HG03280 (cell line): Measurements from ENCODE around the gene THAP4.

Source experiments
- ATAC-seq: cut with Tn5 transposase; IDR thresholded peaks from one replicate; pipeline ENCODE4 v1.9.1; 2021; ENCODE audit warnings: mild to moderate bottlenecking, moderate library complexity; ENCODE audit not compliant: unreplicated experiment

The THAP4 gene

DNA sequence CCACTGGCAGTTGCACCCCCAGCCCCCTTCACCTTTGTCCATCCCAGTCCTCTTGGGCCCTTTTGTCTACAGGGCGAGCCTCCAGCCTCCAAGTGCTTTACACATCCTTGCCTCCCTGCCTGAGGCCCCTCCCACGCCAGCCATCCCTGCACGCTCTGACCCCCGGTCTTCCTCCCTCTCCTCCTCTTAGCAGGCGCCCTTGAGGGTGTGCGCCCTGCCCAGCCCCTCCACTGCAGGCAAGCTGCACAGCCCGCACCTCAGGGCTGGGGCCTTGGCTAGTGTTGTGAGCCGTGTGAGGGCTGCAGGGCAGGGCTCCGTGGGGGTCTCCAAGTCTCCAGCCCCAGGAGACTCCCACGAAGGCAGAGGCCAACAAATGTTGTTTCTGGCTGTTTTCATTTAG, 71.5 kb downstream of the THAP4 start:
- ATAC-seq, result no peak

DNA sequence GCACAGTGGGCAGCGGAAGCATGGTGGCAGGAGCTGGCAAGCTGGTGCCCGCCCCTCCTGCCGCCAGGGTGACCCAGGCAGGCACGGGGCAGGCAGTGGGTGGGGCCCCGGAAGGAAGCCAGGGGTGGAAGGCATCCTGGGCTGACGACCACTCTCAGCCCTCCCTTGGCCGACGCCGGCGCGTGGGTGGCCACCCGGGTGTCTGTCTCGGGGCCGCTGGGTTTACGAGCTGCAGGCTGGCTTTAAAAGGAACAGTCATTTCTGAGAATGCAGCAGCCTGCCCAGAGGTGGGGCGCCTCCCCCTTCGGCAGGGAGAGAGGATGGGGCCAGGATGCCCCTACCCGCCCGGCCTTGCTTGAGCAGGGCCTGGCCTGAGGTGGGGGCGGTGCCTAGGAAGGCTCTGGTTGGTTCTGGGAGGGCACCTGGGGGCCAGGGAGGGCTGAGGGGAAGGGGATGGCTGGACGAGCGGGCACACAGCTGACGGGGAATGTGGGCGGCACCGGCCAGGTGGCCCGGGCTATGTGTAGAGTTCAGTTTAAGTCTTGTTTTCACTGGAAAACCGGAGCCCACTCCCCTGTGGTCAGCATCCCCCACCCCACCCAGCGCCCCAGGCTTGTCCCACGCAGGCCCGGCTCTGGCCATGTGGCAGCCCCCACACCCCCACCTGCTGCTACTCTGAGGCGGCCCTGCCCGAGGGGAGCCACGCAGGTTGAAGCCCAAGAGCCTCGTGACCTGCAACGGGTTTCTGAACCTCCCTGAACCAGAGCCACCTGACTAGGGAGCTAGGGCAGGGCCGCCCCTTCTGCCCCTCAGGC, 72.2 kb downstream of the THAP4 start:
- no peak for ATAC-seq

DNA sequence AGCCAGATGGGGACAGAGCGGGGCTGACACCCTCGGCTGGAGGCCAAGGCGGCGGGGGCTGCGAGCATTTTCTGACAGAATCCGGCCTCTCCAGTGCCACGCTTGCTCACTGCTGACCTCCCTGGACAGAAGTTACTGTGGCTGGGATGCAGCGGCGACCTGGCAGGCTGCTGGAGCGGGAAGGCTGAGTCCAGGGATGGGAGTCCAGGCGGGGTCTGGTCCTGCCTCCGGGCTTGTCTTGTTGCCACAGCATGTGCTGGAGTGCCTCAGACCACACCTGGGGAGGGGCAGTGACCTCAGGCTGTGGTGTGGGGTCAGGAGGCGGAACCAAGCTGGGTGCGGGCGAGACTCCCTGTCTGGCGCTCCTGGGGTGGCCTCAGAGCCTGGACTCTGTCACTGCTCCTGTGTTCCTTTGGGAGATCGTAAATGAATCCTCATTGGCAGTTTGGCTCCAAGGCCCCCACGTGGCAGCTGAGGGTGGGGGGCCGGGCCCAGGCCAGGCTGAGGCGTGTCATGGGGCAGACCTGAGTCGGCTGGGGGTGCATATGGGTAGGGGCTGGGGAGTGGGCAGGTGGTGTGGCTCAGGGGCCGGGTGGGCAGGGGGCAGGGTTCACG, 72.9 kb downstream of the THAP4 start:
- no peak for ATAC-seq

DNA sequence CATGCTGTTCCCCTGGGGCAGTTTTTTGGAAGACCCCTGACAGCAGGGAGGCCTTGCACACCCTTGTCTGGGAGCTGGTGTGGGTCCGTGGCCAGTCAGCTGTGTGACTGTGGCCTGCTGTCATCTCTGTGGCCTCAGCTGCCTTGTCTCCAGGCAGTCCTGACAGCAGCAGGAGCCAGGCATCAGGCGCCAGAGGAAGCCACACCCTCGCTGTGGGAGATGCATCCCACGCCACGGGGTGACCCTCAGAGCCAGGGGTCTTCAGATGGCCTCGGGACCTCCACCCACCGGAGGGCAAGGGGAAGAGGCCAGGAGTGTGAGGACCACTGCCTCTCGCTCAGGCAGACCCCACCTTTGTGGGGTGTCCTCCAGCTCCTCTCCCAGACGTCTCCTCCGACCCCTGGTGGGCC, 73.4 kb downstream of the THAP4 start:
- no peak for ATAC-seq

DNA sequence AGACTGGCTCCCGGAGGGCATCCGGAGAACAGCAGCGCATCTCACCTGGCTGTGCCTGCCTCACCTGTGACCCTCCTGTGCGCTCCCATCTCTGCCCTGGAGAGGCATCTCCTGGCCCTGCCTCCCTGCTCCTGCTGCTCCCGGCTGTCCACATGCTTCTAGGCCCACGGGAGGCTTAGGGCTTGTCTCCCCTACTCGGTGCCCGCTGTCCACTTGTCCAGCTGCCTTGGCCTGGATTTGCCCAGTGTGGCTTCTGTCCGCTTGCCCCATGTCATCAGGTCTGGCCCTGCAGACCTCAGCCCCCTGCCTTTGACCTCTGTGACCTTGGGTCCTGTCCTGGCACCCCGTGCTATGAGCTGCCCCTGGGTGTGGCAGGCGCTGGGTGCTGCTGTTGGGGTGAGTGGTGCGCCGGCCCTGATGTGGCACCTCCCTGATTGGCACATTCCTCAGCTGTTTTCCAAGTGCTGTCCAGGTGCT, 73.9 kb downstream of the THAP4 start:
- ATAC-seq, result no peak

DNA sequence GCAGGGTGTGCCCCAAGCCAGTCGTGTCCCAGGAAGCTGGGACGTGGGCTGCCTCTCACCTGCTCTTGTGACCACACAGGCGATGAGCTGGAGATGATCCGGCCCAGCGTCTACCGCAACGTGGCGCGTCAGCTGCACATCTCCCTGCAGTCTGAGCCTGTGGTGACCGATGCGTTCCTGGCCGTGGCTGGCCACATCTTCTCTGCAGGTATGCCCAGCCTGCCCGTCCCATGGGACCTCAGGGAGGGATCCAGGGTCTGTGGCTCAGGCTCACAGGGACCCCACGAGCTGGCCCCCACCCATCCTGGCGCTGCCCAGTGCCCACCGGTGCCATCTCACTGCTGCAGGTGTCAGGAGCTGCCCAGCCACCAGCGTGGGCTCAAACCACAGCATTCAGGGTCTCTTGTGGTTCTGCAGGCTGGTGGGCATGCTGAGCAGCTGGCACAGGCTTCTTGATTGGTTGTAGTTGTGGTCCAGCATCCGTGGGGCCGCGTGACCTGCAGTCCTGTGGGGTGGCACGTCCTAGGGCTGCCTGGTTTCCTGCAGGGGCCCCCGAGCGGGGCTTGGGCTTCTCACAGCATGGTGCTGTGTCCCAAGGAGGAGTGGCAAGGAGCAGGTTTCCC, 74.6 kb downstream of the THAP4 start:
- ATAC-seq, result no peak

DNA sequence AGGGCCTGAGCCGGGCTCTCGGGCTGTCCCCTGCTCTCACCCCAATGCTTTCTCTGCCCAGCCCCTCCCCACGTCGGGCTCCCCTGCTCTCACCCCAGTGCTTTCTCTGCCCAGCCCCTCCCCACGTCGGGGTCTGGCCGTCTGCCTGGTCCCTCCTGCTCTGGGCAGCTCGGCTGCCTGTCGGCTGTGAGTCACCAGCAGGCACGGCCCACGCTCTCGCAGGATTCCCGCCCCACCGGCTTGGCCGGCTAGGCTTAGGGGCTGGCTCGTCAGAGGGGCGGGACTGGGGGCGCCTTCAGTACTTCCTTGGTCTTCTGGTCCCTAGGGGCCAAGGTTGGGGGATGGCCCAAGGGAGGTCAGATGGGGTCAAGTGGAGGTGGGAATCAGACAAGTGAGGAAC, 75.1 kb downstream of the THAP4 start:
- ATAC-seq, result no peak

DNA sequence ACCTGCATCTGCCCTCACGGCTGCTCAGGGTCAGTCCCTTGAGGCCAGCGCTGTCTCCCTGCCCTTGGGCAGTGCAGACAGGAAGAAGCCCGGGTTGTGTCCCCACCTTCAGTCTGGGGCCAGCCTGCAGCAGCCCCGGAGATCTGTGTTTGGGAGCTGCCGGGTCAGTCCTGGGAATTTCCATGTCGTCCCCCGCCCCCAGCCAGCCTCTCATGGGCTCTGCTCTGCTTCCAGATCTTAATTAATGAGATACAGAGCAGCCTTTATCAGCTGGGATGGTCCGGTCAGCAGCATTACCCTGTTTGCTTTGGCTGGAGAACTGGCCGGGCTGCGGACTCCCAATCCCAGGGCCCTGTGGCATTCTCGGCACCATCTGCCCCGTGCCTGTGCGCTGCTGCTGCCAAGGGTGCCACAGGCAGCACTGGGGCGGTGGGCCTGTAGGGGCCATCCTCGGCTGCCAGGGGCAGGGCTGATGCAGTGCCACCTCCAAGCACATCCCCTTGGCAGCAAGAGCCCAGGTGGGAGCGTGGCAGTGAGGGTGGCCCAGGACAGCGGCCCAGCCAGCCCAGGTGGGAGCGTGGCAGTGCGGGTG, 76.0 kb downstream of the THAP4 start:
- no peak for ATAC-seq

DNA sequence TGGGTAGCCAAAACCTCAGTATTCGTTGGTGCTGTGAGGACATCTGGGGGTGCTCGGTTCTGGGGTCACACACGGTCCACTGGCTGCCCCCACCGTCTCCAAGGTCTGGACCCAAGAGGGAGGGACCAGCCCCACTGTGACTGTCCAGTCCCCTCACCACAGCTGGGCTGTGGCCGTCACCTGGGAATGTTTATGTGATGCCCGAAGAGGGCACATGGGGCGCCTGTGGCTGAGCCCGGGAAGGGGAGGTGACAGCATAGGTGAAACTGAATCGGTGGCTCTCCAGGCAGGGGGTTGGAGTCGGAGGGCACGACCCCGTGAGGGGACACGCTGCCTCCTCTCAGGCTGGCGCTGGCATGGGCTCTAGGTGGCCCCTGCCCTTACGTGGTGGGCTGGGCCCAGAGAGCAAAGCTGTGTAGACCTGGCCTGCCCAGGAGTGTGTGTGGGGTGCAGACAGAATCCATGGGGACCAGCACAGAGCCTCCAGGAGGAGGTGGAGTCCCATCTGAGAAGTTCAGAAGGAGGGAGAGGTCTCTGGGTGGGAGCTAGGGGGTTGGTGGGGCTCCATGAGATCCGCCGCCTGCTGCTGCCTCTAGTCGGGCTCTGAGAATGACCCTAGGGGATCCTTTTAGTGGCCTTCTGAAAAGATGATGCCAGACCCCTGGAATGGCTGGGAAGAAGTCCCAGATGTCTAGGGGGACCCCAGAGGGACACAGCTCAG, 76.6 kb downstream of the THAP4 start:
- no peak for ATAC-seq

DNA sequence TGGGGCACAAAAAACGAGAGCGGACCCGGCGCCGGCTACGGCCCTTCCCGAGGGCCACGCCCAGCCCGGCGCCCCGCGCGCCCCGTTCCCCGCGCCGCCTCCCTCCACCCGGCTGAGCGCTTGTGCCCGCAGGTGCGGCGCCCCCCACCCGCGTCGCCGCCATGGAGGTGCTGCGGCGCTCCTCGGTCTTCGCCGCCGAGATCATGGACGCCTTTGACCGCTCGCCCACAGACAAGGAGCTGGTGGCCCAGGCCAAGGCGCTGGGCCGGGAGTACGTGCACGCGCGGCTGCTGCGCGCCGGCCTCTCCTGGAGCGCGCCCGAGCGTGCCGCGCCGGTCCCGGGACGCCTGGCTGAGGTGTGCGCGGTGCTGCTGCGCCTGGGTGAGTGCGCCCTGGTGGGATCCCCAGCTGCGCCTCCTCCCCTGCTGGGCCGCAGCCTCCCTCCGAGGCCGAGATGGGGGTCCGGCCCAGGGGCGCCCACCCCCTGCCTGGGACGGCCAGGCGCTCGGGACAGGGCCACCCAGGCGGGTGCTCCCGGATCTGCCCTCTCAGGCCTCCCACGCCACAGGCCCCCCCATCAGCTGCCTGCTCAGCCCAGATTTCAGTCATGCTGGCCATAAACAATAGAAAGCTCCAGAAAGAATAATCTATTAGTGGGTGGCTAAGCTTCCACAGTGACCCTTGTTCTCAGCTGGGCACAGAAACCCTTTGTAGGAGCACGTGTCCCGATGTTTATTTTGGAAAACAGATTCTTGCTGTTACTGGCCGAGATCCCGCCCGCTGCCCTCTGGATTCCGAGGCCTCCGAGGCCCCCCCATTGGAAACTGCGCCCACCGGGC, 77.4 kb downstream of the THAP4 start:
- ATAC-seq, result no peak

DNA sequence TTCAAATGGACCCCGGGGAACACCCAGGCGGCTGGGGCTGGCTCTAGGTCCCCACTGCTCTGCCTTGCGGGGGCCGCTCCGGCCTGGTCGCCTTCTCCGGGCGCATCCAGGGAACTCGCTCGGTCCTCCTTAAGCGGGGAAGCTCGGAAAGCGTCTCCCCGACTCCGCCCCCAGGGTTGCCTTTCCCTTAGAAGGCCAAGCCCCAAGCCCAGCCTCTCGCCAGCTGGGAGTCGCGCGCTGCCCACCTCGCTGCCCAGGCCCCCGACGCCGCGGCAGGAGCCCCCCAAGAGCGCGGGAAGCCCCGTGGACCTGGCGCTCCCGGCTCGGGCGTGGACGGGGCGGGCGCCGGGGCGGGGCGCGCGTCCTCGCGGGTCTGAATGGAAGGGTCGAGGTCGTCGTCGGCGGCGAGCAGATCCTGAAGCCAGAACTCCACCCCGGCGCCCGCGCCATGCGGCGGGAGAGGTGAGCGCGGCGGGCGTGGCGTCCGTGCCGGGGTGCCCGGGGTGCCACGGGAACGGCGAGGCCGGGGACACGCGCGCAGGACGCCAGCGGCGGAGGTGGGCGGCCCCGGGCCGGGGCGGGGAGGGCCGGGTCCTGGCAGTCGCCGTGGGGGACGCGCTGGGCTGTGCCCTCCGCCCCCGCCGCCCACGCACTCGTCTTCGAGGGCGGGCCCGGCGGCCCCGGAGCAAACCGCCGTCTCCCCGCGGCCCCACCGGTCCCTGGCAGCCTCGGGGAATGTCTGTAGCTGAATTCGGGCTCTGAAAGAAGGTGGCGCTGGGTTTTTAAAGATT, 78.2 kb downstream of the THAP4 start, which contains the start of gene BOK:
Gene BOK, plus strand, starts transcription at position 214 of the 791 bp plus-strand sequence. CDS start 739 bp downstream, outside the sequence.
- ATAC-seq, result no peak

DNA sequence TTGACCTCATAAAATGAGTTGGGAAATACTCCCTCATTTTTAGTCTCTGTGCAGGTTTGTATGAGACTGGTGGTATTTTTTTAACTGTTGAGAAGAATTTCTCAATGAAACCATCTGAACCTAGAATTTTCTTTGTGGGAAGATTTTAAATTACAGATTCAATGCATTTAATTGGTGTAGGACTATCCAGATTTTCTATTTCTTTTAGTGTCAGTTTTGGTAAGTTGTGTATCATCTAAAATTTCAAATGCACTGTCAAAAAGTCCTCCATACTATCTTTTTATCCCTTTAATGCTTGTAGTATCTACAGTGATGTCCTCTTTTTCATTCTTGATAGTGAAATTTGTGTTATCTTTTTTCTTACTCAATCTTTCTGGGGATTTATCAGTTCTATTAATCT, 80.2 kb downstream of the THAP4 start:
- ATAC-seq, result no peak

DNA sequence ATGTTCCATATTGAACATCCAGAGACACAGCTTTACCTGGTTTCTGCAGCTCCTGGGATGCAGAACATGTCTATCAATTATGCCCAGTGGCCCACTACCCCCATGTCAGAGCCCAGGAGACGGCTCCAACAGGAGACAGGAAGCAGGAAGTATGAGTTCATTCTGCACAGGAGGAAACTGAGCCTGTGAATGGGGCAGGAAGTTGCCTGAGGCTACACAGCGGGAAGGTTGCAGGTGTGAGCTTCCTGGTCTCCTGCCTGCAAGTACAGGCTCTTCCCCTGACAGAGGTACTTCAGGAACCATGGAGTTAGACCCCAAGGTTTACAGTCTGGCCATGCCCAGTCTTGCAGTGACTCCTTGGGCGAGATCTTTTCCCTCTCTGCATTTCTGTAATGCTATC, 81.2 kb downstream of the THAP4 start:
- ATAC-seq, result no peak

DNA sequence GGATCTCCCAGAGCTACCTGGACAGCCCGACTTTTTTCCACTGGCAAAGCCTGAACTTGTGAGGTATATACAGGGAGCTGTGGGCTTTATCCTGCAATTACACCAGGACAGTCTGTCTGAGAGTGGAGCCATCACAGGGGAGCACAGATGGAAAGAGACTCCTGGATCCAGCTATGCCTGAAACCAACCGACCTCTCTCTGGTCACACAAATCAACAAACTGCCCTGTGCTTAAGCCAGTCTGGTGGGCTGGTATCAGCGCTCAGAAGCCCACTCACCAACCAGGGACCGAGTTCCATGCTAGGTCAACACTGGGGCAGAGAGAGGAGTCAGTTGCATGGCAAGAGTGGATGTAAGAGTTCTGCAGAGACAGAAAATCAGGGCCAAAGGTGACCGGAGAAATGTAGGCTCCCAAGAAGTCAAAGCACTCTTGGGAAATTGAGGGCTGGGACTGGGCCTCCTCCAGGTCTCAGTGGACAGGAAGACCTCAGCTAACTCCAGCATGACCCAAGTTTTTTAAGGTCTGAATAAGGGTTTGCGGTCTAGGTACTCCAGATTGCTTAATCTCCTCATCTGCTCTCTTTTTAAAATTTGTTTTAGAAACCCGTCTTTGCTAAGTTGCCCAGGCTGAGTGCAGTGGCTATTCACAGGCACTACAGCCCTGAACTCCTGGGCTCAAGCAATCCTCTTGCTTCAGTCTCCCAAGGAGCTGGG, 82.2 kb downstream of the THAP4 start:
- ATAC-seq, result no peak

DNA sequence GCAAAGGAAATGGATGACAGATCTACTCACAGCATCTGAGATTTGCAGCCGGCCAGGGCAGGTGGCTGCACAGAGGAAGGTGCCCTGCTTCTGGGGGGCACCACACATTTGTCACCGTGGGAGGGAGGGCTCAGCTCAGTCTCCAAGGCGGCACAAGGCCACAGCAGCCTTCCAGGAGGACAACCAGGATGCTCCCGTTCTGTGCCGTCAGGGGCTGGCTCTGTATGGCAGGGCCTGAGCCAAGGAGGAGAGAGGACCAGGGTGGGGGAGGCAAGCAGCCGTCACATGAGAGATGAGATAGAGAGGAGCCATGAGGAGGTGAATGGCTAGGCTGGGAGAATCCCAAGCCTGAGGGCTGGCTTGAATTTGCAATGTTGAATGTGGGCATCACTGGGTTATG, 83.0 kb downstream of the THAP4 start:
- ATAC-seq, result no peak

DNA sequence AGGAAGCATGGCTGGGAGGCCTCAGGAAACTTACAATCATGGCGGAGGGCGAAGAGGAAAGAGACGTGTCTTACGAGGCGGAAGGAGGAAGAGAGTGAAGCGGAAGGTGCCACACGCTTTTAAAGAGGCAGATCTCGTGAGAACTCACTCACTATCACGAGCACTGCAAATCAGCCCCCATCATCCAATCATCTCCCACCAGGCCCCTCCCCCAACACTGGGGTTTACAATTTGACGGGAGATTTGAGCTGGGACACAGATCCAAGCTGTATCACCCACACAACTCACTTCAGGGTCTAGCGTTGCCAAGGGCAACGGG, 83.5 kb downstream of the THAP4 start:
- no peak for ATAC-seq

DNA sequence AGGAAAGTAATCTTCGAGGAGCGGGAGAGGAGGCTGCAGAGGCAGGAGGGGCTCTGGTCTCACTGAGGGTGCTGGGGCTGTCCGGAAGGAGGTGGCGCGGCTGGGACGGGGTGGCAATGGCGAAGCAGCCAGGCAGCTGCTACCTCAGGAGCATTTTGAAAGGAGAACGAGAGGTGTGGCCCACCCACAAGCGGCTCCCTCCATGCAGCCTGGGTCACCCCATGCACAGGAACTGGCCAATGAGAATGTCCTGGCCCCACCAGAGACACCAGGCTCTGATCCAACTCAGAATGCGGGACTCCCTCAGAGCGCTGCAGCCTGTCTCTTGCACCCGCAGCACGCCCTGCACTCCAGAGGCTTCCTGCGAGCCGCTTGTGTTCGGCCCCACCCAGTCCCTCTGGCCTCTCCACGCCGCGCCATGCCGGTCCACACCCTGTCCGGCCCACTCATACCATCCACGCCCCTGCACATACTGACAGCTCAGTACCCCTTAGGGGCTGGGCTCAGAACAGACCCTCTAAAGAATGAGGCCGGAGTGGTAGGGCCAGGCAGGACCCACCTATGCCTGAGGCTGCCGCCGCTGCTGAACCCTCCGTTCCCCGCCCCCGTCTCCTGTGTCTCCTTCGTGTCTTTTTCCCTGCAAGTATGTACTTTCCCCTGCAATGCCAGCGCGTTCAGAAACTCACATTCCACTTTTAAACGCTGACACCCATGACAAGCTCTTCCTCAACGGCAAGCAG, 84.8 kb downstream of the THAP4 start:
- ATAC-seq, result no peak

DNA sequence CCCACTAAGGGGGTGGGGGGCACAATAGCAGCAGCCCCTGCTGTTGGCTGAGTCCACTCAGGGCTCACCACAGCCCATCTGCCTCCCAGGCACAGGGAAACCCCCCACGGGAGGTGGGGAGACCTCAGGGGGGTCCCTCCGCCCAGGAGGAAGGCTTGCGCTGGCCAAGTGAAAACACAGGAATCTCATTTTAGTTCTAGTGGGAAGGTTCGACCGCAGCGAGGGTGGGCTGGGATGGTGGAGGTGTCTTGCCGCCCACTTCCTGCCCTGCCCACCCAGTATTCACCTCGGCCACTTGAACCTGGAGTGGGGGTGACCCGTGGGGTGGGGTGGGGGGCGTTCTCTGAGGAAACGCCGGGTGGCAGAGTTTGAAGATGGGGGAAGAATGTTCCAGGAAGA, 85.4 kb downstream of the THAP4 start:
- ATAC-seq, result no peak
